NCI-H2196 (cell line): Measurements from ENCODE around the gene ZDHHC21.
"Not testable (repeated sequence)": the region's sequence is repeated elsewhere in the genome, so short reads cannot be mapped to it uniquely, and the experiment has no call there.

Source experiments
- DNase-seq: peaks from one replicate; lab custom pipeline; 2025; ENCODE audit not compliant: unreplicated experiment; lab: John Stamatoyannopoulos, UW

ZDHHC21 gene

GRCh38 chr9:14686168-14686567 lies 7.1 kb downstream of the ZDHHC21 start:
- DNase-seq, result no peak

GRCh38 chr9:14682616-14683015 lies 10.6 kb downstream of the ZDHHC21 start:
- not testable (repeated sequence) for DNase-seq

GRCh38 chr9:14678776-14679175 lies 14.5 kb downstream of the ZDHHC21 start:
- no peak for DNase-seq

GRCh38 chr9:14677872-14678271 lies 15.4 kb downstream of the ZDHHC21 start:
- no peak for DNase-seq

- no peak for DNase-seq
Observed at GRCh38 chr9:14677396-14677795, 15.8 kb downstream of the ZDHHC21 start.

- no peak for DNase-seq
Observed at GRCh38 chr9:14674630-14675029, 18.6 kb downstream of the ZDHHC21 start.

GRCh38 chr9:14671377-14671776 lies 21.9 kb downstream of the ZDHHC21 start:
- DNase-seq, result no peak

GRCh38 chr9:14670718-14671117 lies 22.5 kb downstream of the ZDHHC21 start:
- no peak for DNase-seq

- not testable (repeated sequence) for DNase-seq
Observed at GRCh38 chr9:14664022-14664421, 29.2 kb downstream of the ZDHHC21 start.

GRCh38 chr9:14662060-14662453 lies 31.2 kb downstream of the ZDHHC21 start:
- DNase-seq, result no peak

- DNase-seq, result peak; percentile 71
Observed at GRCh38 chr9:14661421-14662059, 31.7 kb downstream of the ZDHHC21 start.

GRCh38 chr9:14660721-14661120 lies 32.5 kb downstream of the ZDHHC21 start:
- DNase-seq, result no peak

GRCh38 chr9:14654932-14655331 lies 38.3 kb downstream of the ZDHHC21 start:
- DNase-seq, result no peak

- no peak for DNase-seq
Observed at GRCh38 chr9:14653511-14653910, 39.7 kb downstream of the ZDHHC21 start.

- DNase-seq, result peak; percentile 40
Observed at GRCh38 chr9:14652729-14653377, 40.4 kb downstream of the ZDHHC21 start.

GRCh38 chr9:14650596-14650995 lies 42.6 kb downstream of the ZDHHC21 start:
- DNase-seq, result peak; percentile 50

GRCh38 chr9:14645648-14646047 lies 47.6 kb downstream of the ZDHHC21 start:
- DNase-seq, result no peak

- DNase-seq, result no peak
Observed at GRCh38 chr9:14640967-14641366, 52.3 kb downstream of the ZDHHC21 start.

- DNase-seq, result no peak
Observed at GRCh38 chr9:14640294-14640693, 52.9 kb downstream of the ZDHHC21 start.

- DNase-seq, result no peak
Observed at GRCh38 chr9:14633906-14634565, 59.2 kb downstream of the ZDHHC21 start.

GRCh38 chr9:14633148-14633547 lies 60.1 kb downstream of the ZDHHC21 start:
- no peak for DNase-seq

- no peak for DNase-seq
Observed at GRCh38 chr9:14627513-14627912, 65.7 kb downstream of the ZDHHC21 start.
